NT2/D1 (cell line): ENCODE measurements around the gene POLL.
A peak's percentile ranks its signal among the peaks of the same experiment; 100 is the strongest.

Experiments
- DNase-seq: peaks from one replicate; pipeline ENCODE4 v3.0.0-alpha.2; 2011; ENCODE audit warnings: low read depth, low spot score
- H3K27me3 ChIP-seq: 2 replicates; pipeline ENCODE4 v1.6.0; 2011; ENCODE audit warnings: mild to moderate bottlenecking; ENCODE audit not compliant: insufficient read length, insufficient read depth
- H3K36me3 ChIP-seq: 2 replicates; pipeline ENCODE4 v1.6.1; 2011; ENCODE audit warnings: mild to moderate bottlenecking, low read length, mixed read lengths; ENCODE audit not compliant: insufficient read depth, insufficient read length
- H3K4me1 ChIP-seq: 2 replicates; pipeline ENCODE4 v1.5.1; 2011; ENCODE audit not compliant: insufficient read depth, insufficient read length
- H3K4me3 ChIP-seq: 2 replicates; pipeline ENCODE4 v1.5.1; 2011; ENCODE audit warnings: low read depth; ENCODE audit not compliant: insufficient read length
- H3K9ac ChIP-seq: 2 replicates; pipeline ENCODE4 v1.6.0; 2011; ENCODE audit warnings: low read depth; ENCODE audit not compliant: insufficient read length
- H3K9me3 ChIP-seq: 2 replicates; pipeline ENCODE4 v1.5.1; 2011; ENCODE audit warnings: mild to moderate bottlenecking, low read length; ENCODE audit not compliant: insufficient read depth
- SUZ12 ChIP-seq: IDR thresholded peaks from 2 replicates; pipeline ENCODE4 v1.6.1; 2011; ENCODE audit not compliant: insufficient read length, insufficient read depth; ENCODE audit errors: extremely low read depth
- YY1 ChIP-seq: IDR thresholded peaks from 2 replicates; pipeline ENCODE4 v1.6.1; 2011; ENCODE audit not compliant: insufficient read length, insufficient read depth
- ZNF274 ChIP-seq: IDR thresholded peaks from 2 replicates; pipeline ENCODE4 v1.6.1; 2011; ENCODE audit warnings: mild to moderate bottlenecking, low read depth, low read length

Gene POLL

GRCh38 chr10:101572785-101573184, 15.3 kb downstream of the POLL start:
- peaks cover 37% of the 10 kb centered on the region for H3K27me3 ChIP-seq

GRCh38 chr10:101572126-101572525, 15.9 kb downstream of the POLL start:
- H3K9me3 ChIP-seq, result no peaks in the 10 kb centered on the region
- H3K4me3 ChIP-seq, result no peak overlapping the region
- H3K27me3 ChIP-seq, result peaks cover 43% of the 10 kb centered on the region
- H3K4me1 ChIP-seq, result no peaks in the 10 kb centered on the region
- no peak overlapping the region for H3K9ac ChIP-seq
- no peak for DNase-seq
- TF ChIP-seq YY1 (no peak), ZNF274 (no peak), SUZ12 (no peak)
- H3K36me3 ChIP-seq, result peaks cover 6% of the 10 kb centered on the region

More at GRCh38 chr10:101572785-101573184, 15.3 kb downstream of the POLL start:
- Histone ChIP-seq H3K4me1 (no peaks in the 10 kb centered on the region), H3K9me3 (no peaks in the 10 kb centered on the region), H3K9ac (no peak overlapping the region), H3K36me3 (peaks cover 13% of the 10 kb centered on the region), H3K4me3 (no peak overlapping the region)
- no peak for DNase-seq
- no peak for TF ChIP-seq ZNF274
- TF ChIP-seq YY1, result no peak
- TF ChIP-seq SUZ12, result no peak

- H3K9me3 ChIP-seq, result no peaks in the 10 kb centered on the region
- no peak for DNase-seq
- peaks cover 44% of the 10 kb centered on the region for H3K27me3 ChIP-seq
- H3K36me3 ChIP-seq, result no peaks in the 10 kb centered on the region
- H3K4me3 ChIP-seq, result no peak overlapping the region
- H3K4me1 ChIP-seq, result no peaks in the 10 kb centered on the region
- TF ChIP-seq ZNF274, result no peak
- TF ChIP-seq SUZ12, result no peak
- TF ChIP-seq YY1, result no peak
- H3K9ac ChIP-seq, result peak overlapping the region; percentile 79
Measured at GRCh38 chr10:101571271-101571925, 16.7 kb downstream of the POLL start.

- no peak for DNase-seq
- TF ChIP-seq ZNF274 (no peak), SUZ12 (no peak), YY1 (no peak)
- H3K9ac ChIP-seq, result peak overlapping the region; percentile 79
Measured at GRCh38 chr10:101570428-101571270, 17.4 kb downstream of the POLL start.

GRCh38 chr10:101569622-101570427, 18.2 kb downstream of the POLL start:
- Histone ChIP-seq H3K27me3 (peaks cover 44% of the 10 kb centered on the region), H3K4me3 (peak overlapping the region; percentile 65), H3K36me3 (no peaks in the 10 kb centered on the region), H3K4me1 (no peaks in the 10 kb centered on the region), H3K9me3 (no peaks in the 10 kb centered on the region), H3K9ac (peak overlapping the region; percentile 64)
- no peak for DNase-seq
- TF ChIP-seq SUZ12 (no peak), YY1 (no peak), ZNF274 (no peak)

More at GRCh38 chr10:101570428-101571270, 17.4 kb downstream of the POLL start:
- H3K9me3 ChIP-seq, result no peaks in the 10 kb centered on the region
- H3K4me3 ChIP-seq, result peak overlapping the region; percentile 47
- peaks cover 44% of the 10 kb centered on the region for H3K27me3 ChIP-seq
- H3K36me3 ChIP-seq, result no peaks in the 10 kb centered on the region
- H3K4me1 ChIP-seq, result no peaks in the 10 kb centered on the region

GRCh38 chr10:101569323-101569621, 18.8 kb downstream of the POLL start:
- Histone ChIP-seq H3K9me3 (no peaks in the 10 kb centered on the region), H3K4me3 (peak overlapping the region; percentile 65), H3K27me3 (peaks cover 44% of the 10 kb centered on the region), H3K4me1 (no peaks in the 10 kb centered on the region), H3K9ac (peak overlapping the region; percentile 64), H3K36me3 (no peaks in the 10 kb centered on the region)
- DNase-seq, result no peak
- TF ChIP-seq SUZ12 (no peak), ZNF274 (no peak), YY1 (no peak)

- no peak for DNase-seq
- peaks cover 44% of the 10 kb centered on the region for H3K27me3 ChIP-seq
Measured at GRCh38 chr10:101568054-101568745, 19.9 kb downstream of the POLL start.

More at GRCh38 chr10:101568054-101568745, 19.9 kb downstream of the POLL start:
- H3K4me3 ChIP-seq, result no peak overlapping the region
- no peaks in the 10 kb centered on the region for H3K4me1 ChIP-seq
- H3K9ac ChIP-seq, result no peak overlapping the region
- TF ChIP-seq YY1, result no peak
- TF ChIP-seq ZNF274, result no peak
- no peak for TF ChIP-seq SUZ12
- no peaks in the 10 kb centered on the region for H3K9me3 ChIP-seq
- H3K36me3 ChIP-seq, result no peaks in the 10 kb centered on the region
